PFSK-1 (cell line): Measurements from ENCODE around the gene SLC37A2.

Source experiments
- FOXP2 ChIP-seq: optimal IDR thresholded peaks from 2 replicates; pipeline ENCODE3; 2011; ENCODE audit warnings: borderline replicate concordance, control low read depth, inconsistent platforms; ENCODE audit not compliant: insufficient read depth; ENCODE audit errors: extremely low read length, extremely low read depth
- POLR2AphosphoS5 ChIP-seq: IDR thresholded peaks from 2 replicates; pipeline ENCODE4 v1.6.1; 2012; ENCODE audit warnings: low read depth, mild to moderate bottlenecking, control low read depth, low read length, moderate library complexity
- SIN3A ChIP-seq: IDR thresholded peaks from 2 replicates; pipeline ENCODE4 v1.6.1; 2012; ENCODE audit warnings: mild to moderate bottlenecking, low read length, moderate library complexity, borderline replicate concordance; ENCODE audit not compliant: insufficient read depth
- TAF1 ChIP-seq: IDR thresholded peaks from 2 replicates; pipeline ENCODE4 v1.6.1; 2012; ENCODE audit warnings: low read length, control low read depth, borderline replicate concordance; ENCODE audit not compliant: insufficient read depth
- TF ChIP-seq, protein P1 (sequence below), 2 experiments: IDR thresholded peaks; 2 replicates each; pipeline versions ENCODE4 v1.6.1 to v1.8.0; 2011 to 2012; ENCODE audit warnings: low read depth in 2 of 2, low read length in 2 of 2, control low read depth in 1 of 2, inconsistent platforms in 1 of 2, mild to moderate bottlenecking in 1 of 2, moderate library complexity in 1 of 2; ENCODE audit not compliant: insufficient read depth in 1 of 2

SLC37A2 gene

DNA sequence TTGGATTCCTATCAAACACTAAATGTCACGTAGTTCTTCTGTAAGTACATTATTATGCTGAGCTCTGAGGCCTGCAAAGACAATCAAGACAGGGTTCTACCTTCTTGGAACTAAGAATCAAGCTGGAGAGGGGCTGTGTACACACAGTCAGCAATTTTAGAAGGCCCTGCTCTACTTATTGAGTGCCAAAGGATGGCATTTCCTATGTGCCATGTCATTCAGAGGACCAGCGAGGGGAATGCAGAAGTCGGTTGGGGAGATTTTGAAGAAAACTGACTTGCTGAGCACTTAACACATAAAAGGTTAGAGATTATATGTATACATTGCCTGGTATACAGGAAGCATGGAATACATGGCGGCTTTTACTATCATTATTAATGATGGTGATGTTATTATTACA lies 5.3 kb downstream of the SLC37A2 start:
- no peak for TF ChIP-seq FOXP2
- no peak for TF ChIP-seq POLR2AphosphoS5
- no peak for TF ChIP-seq TAF1
- TF ChIP-seq SIN3A, result no peak
- TF ChIP-seq, protein P1, sequence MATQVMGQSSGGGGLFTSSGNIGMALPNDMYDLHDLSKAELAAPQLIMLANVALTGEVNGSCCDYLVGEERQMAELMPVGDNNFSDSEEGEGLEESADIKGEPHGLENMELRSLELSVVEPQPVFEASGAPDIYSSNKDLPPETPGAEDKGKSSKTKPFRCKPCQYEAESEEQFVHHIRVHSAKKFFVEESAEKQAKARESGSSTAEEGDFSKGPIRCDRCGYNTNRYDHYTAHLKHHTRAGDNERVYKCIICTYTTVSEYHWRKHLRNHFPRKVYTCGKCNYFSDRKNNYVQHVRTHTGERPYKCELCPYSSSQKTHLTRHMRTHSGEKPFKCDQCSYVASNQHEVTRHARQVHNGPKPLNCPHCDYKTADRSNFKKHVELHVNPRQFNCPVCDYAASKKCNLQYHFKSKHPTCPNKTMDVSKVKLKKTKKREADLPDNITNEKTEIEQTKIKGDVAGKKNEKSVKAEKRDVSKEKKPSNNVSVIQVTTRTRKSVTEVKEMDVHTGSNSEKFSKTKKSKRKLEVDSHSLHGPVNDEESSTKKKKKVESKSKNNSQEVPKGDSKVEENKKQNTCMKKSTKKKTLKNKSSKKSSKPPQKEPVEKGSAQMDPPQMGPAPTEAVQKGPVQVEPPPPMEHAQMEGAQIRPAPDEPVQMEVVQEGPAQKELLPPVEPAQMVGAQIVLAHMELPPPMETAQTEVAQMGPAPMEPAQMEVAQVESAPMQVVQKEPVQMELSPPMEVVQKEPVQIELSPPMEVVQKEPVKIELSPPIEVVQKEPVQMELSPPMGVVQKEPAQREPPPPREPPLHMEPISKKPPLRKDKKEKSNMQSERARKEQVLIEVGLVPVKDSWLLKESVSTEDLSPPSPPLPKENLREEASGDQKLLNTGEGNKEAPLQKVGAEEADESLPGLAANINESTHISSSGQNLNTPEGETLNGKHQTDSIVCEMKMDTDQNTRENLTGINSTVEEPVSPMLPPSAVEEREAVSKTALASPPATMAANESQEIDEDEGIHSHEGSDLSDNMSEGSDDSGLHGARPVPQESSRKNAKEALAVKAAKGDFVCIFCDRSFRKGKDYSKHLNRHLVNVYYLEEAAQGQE (IDR thresholded peaks at IDR 0.05; ENCODE audit: insufficient read depth in 1 of 2, low read depth in 2 of 2, low read length in 2 of 2), result no peak

DNA sequence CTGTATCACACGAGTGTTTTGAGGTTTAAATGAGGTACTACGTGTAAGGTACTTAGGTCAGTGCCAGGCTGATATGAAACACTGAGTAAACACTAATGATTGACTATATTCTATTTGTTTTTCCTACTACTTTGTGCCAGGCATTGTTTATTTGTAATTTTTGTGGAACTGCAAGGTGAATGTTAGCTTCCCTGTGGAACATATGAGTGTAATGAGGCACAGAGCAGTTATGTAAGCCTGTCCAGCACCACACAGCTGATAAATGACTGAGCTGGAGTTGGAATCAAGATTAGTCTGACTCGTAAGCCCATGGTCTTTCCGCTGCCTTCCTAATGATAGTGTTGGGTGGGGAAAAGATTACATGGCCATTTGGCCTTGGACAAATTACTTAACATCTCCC lies 5.9 kb downstream of the SLC37A2 start:
- TF ChIP-seq POLR2AphosphoS5 (no peak), FOXP2 (no peak), TAF1 (no peak), SIN3A (no peak)
- TF ChIP-seq, protein P1 (IDR thresholded peaks at IDR 0.05; ENCODE audit: insufficient read depth in 1 of 2, low read depth in 2 of 2, low read length in 2 of 2), result no peak

DNA sequence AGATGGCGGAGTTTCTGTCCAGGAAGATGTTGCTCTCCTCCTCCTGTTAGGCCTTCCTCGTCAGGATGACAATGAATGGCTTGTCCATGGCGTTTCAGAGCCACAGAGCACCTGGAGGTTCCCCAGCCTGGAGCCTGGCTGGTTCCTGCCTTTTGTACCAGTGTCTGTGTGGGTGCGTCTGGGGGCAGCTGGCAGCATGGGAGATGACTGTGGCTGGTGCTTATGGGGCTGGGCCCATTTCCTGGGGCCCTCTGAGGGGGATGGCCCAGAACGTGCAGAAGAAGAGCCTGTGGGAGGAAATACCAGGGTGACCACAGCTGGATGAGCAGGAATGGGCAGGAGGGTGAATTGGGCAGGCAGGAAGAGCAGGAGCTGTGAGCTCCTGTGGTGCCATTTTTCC lies 6.7 kb downstream of the SLC37A2 start:
- TF ChIP-seq POLR2AphosphoS5, result no peak
- no peak for TF ChIP-seq FOXP2
- TF ChIP-seq, protein P1 (IDR thresholded peaks at IDR 0.05; ENCODE audit: insufficient read depth in 1 of 2, low read depth in 2 of 2, low read length in 2 of 2), result no peak
- TF ChIP-seq TAF1, result no peak
- TF ChIP-seq SIN3A, result no peak

DNA sequence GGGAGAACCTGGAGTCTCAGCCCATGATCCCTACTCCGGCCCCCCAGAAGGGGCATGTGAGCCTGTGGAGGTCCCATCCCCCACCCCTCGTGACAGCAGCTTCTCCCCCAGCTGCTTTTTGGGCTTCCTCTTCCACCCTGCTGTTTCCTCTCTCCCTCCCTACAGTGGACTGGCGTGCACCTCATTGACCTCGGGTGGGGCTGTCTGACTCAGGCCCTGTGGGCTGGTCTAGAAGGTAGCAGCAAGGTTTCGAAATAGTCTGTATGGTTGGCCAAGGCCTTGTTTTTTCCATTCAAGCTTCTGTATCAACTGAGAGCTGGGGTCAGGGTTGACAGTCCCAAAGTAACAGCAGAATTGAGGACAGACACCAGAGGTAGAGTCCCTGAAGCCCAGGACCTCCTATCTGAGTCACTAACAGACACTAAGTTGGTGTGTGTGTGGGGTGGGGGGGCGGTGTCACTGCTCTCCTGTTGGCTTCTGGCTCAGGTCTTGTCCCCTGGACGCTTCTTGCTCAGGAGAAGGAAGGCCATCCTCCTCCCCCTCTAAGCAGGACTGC lies 7.7 kb downstream of the SLC37A2 start:
- no peak for TF ChIP-seq TAF1
- no peak for TF ChIP-seq POLR2AphosphoS5
- TF ChIP-seq FOXP2, result no peak
- TF ChIP-seq, protein P1 (IDR thresholded peaks at IDR 0.05; ENCODE audit: insufficient read depth in 1 of 2, low read depth in 2 of 2, low read length in 2 of 2), result no peak
- no peak for TF ChIP-seq SIN3A

DNA sequence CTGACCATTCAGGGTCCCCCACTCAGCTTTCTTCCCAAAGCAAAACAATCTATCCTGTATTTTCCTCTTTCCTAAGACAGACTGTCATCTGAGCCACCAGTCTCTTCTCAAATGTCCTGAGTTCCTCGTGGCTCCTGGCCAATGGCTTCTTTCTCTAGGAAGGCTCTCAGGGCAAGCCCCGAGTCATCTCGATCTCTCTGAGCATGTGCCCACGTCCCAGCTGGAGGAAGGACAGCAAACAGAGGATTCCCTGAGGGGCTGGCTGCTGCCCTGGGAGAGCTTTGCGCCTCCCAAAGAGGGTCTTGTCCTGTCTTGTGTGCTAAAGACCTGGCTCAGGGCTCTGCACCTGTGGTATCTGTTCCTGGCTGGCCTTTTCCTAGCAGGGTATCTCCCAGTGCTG lies 8.3 kb downstream of the SLC37A2 start:
- TF ChIP-seq, protein P1 (IDR thresholded peaks at IDR 0.05; ENCODE audit: insufficient read depth in 1 of 2, low read depth in 2 of 2, low read length in 2 of 2), result no peak
- no peak for TF ChIP-seq TAF1
- TF ChIP-seq SIN3A, result no peak
- TF ChIP-seq POLR2AphosphoS5, result no peak
